NCI-H2196 (cell line): Measurements from ENCODE around the gene IMP3.
"Not testable (repeated sequence)": the region's sequence is repeated elsewhere in the genome, so short reads cannot be mapped to it uniquely, and the experiment has no call there.

Experiments
- DNase-seq: peaks from one replicate; lab custom pipeline; 2025; ENCODE audit not compliant: unreplicated experiment; lab: John Stamatoyannopoulos, UW

Gene IMP3

GRCh38 chr15:75651810-75652543 is 12.0 kb upstream of the IMP3 start:
- DNase-seq = no peak

DNA sequence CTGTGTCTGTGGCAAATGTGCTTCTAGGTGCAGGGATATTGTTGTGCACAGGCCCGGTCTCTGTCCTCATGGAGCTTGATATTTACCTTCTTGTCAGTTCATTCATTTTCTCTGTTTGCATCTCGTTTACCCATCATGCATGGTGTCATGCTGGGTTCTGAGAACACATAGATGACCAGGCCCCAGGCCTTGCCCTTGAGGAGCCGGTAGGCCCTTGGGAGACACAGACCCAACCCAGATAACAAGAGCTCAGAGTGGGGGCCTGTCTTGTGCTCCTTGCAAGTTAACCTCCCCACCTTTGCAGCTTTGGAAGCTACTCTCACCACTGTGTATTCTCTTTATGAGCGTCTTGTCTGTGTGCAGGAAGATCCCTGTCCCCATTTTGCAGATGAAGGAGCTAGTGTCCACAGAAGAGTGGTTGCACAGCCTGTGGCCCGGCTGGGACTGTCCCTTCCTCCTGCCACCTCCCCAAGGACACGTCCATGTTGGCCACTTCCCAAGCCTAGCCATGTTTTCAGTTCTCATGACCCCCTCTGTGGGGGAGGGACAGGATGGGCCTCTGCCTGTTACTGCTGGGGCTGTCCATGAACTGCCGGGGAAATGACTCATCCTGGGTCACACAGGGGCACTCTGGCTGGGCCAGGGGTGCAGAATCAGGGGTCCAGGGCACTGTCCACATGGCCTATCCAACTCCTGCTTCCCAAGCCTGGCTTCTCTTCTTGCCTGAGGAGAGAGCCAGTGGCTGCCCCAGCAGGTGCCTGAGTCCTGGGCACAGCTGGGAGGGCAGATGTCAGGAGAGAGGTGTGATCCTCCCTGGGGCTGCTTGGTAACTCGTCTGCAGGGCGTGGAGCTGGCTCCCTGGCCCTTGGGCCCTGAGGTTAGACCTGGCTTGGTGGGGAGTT is 11.1 kb upstream of the IMP3 start:
- DNase-seq = no peak

DNA sequence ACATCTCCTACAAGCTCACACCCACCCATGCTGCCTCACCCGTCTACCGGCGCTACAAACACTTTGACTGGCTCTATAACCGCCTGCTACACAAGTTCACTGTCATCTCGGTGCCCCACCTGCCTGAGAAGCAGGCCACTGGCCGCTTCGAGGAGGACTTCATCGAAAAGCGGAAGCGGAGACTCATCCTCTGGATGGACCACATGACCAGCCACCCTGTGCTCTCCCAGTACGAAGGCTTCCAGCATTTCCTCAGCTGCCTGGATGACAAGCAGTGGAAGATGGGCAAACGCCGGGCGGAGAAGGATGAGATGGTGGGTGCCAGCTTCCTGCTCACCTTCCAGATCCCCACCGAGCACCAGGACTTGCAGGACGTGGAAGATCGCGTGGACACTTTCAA is 9.8 kb upstream of the IMP3 start:
- no peak for DNase-seq

GRCh38 chr15:75649045-75649761 is 9.2 kb upstream of the IMP3 start:
- no peak for DNase-seq

GRCh38 chr15:75648156-75649000 is 8.4 kb upstream of the IMP3 start:
- DNase-seq = no peak

DNA sequence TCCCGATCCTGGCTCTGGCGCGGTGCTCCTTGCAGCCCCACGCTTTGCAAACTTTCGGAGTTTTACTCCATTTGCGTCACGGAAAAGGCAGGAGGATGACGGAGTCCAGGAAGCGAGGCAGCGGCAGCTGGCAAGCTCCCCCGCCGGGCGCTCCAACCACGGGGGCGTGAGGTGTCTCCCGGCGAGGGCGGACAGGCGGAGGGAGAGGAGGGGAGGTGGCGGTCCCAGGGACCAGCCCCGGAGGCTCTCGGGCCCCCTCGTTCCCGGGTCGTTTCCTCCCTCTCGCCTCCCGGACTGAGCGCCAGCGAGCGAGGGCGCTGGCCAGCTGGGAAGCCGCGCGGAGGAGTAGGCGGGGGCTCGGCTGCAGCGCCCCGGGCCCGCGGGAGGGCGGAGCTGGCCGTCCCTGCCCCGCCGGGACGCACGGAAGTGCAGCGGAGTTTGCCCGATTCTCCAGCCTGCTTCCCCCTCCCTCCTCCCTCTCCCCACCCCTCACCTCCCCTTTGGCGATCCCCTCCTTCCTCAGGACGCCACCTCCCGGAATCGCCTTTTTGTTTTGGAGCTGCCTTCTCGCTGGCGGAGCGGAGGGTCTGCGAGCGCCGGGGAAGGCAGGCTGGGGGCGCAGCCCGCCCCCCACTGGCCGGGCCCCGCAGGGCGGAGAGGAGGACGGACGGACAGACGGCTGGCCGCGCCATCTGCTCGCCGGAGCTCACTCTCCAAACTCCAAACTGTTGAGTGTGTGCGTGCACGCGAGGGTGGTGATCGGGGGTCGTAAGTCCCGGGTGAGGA is 7.5 kb upstream of the IMP3 start, which contains the start of gene SNX33:
Gene SNX33, plus strand, starts transcription at position 543 of the 786 bp plus-strand sequence. CDS start 1,191 bp downstream, outside the sequence.
- DNase-seq = peak; percentile 35

- no peak for DNase-seq
Measured at GRCh38 chr15:75646944-75647364, 6.9 kb upstream of the IMP3 start.

- DNase-seq = no peak
Measured at GRCh38 chr15:75646112-75646943, 6.3 kb upstream of the IMP3 start.

- no peak for DNase-seq
Measured at GRCh38 chr15:75644376-75644775, 4.4 kb upstream of the IMP3 start.

GRCh38 chr15:75641603-75642002 is 1.6 kb upstream of the IMP3 start:
- DNase-seq = no peak

DNA sequence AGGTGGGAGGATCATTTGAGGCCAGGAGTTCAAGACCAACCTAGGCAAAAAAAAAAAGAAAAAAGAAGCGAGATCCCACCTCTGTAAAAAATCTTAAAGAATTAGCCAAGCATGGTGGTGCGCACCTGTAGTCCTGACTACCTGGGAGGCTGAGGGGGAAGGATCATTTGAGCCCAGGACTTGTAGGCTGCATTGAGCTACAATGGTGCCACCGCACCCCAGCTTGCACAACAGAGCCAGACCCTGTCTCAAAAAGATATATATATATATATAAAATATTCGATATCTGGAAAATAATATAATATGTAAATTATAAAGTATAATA is 1.1 kb upstream of the IMP3 start:
- no peak for DNase-seq

- peak; percentile 61 for DNase-seq
Measured at GRCh38 chr15:75640483-75641178, 607 bp upstream of the IMP3 start.

GRCh38 chr15:75639191-75639708 is 774 bp downstream of the IMP3 start:
- DNase-seq = no peak

DNA sequence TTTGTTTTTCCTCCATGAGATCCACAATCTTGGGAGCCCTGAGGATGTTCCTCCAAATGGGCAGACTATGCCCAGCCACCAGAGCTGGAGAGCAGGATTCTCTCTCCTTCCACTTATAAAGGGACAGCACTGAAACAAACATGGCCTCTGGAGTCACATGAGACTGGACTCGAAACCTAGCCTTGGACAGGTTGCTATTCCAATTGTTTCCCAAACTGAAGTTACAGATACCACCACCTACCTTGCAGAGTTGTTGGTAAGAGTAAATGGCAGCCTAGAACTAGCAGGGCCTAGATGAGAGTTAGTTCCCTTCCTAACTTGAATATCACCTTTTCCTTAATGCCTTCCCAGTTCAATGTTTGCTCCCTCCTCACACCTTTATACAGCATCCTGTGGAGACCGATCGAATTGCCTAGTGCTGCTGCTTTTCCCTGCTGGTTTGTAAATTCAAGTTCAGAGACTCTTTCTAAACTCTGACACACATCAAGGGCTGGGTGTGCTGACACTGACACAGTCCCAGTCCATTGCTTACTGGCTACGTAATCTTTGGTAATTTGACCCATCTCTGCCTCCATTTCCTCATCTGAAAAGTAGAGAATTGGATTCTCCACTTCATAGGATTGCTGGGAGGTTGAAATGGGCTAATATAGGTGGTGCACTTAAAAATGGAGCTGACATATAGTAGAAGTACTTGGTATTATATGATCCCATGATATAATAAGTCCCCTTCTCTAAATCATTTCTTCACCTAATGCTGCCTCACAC is 2.6 kb downstream of the IMP3 start:
- DNase-seq = no peak

GRCh38 chr15:75636026-75636425 is 4.0 kb downstream of the IMP3 start:
- no peak for DNase-seq

GRCh38 chr15:75633922-75634321 is 6.1 kb downstream of the IMP3 start:
- not testable (repeated sequence) for DNase-seq

- DNase-seq = no peak
Measured at GRCh38 chr15:75631935-75632334, 8.1 kb downstream of the IMP3 start.
